Measurements from ENCODE around the gene DNAL4.
"Not testable (repeated sequence)": the region's sequence is repeated elsewhere in the genome, so short reads cannot be mapped to it uniquely, and the experiment has no call there.

The DNAL4 gene

GRCh38 chr22:38827510-38827909 lies 33.6 kb upstream of the DNAL4 start:
- DNase-seq (ENCODE audit: low read depth), result no peak

- no peak for DNase-seq (ENCODE audit: low read depth)
These were observed 32.9 kb upstream of the DNAL4 start for GRCh38 chr22:38826801-38827200.

GRCh38 chr22:38826386-38826785 lies 32.4 kb upstream of the DNAL4 start:
- DNase-seq (ENCODE audit: low read depth), result no peak

GRCh38 chr22:38824585-38824984 lies 30.6 kb upstream of the DNAL4 start:
- peak; percentile 6 for DNase-seq (ENCODE audit: low read depth)

- DNase-seq (ENCODE audit: low read depth), result no peak
These were observed 29.7 kb upstream of the DNAL4 start for GRCh38 chr22:38823637-38824036.

GRCh38 chr22:38823076-38823475 lies 29.1 kb upstream of the DNAL4 start:
- DNase-seq (ENCODE audit: low read depth), result no peak

GRCh38 chr22:38820020-38820419 lies 26.1 kb upstream of the DNAL4 start:
- no peak for DNase-seq (ENCODE audit: low read depth)

- DNase-seq (ENCODE audit: low read depth), result no peak
These were observed 25.5 kb upstream of the DNAL4 start for GRCh38 chr22:38819387-38819940.

- no peak for DNase-seq (ENCODE audit: low read depth)
These were observed 23.3 kb upstream of the DNAL4 start for GRCh38 chr22:38817196-38817595.

- no peak for DNase-seq (ENCODE audit: low read depth)
These were observed 21.9 kb upstream of the DNAL4 start for GRCh38 chr22:38815842-38816241.

GRCh38 chr22:38811241-38811640 lies 17.3 kb upstream of the DNAL4 start:
- no peak for DNase-seq (ENCODE audit: low read depth)

GRCh38 chr22:38805041-38805593 lies 11.2 kb upstream of the DNAL4 start:
- not testable (repeated sequence) for DNase-seq (ENCODE audit: low read depth)

GRCh38 chr22:38802671-38803121 lies 8.8 kb upstream of the DNAL4 start:
- peak; percentile 89 for DNase-seq (ENCODE audit: low read depth)

GRCh38 chr22:38799265-38800002 lies 5.5 kb upstream of the DNAL4 start:
- peak; percentile 78 for DNase-seq (ENCODE audit: low read depth)

- DNase-seq (ENCODE audit: low read depth), result no peak
These were observed 4.6 kb upstream of the DNAL4 start for GRCh38 chr22:38798496-38798895.

- DNase-seq (ENCODE audit: low read depth), result no peak
These were observed 2.5 kb upstream of the DNAL4 start for GRCh38 chr22:38796262-38796957.

- no peak for DNase-seq (ENCODE audit: low read depth)
These were observed 1.6 kb upstream of the DNAL4 start for GRCh38 chr22:38795569-38795968.

- DNase-seq (ENCODE audit: low read depth), result no peak
These were observed 626 bp downstream of the DNAL4 start for GRCh38 chr22:38793317-38793716.

- no peak for DNase-seq (ENCODE audit: low read depth)
These were observed 1.1 kb downstream of the DNAL4 start for GRCh38 chr22:38792833-38793232.

GRCh38 chr22:38789606-38790005 lies 4.3 kb downstream of the DNAL4 start:
- no peak for DNase-seq (ENCODE audit: low read depth)

- no peak for DNase-seq (ENCODE audit: low read depth)
These were observed 5.1 kb downstream of the DNAL4 start for GRCh38 chr22:38788846-38789245.

- DNase-seq (ENCODE audit: low read depth), result no peak
These were observed 5.7 kb downstream of the DNAL4 start for GRCh38 chr22:38788021-38788816.

Data from HS-5 (cell line).